Inferior parietal cortex (tissue), 1 donor: ENCODE results near the gene PLA2G2F.

Experiments
- DNase-seq: peaks from one replicate; pipeline ENCODE4 v3.0.0-alpha.2; 2016; ENCODE audit errors: extremely low spot score

PLA2G2F gene, protein sequence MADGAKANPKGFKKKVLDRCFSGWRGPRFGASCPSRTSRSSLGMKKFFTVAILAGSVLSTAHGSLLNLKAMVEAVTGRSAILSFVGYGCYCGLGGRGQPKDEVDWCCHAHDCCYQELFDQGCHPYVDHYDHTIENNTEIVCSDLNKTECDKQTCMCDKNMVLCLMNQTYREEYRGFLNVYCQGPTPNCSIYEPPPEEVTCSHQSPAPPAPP

DNA sequence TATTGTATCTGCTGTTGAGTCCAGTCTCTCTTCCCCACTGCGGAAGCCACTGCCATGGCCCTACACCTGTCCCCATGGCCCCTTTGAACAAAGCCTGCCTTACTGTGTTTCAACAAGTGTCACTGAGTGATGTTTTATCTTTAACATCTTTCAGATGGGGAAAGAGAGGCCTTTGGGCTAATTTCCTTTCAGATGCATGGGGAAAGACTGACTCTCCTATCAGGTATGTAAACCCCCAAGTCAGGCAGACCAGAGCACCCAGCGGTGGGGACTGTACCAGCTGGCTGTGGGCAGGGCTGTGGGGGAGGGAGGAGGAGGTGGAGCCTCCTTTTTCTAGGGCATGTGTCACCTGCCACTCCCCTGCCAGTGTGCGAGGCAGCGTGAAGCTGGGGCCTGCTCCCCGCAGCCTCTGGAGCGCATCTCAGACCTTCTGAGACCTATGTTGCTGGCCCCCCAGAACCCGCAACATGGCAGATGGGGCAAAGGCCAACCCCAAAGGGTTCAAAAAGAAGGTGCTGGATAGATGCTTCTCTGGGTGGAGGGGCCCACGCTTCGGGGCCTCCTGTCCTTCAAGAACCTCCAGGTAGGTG is at the start of gene PLA2G2F:
Gene PLA2G2F (plus strand): TSS at position 363 of the 590 bp plus-strand sequence. CDS start 105 bp downstream, at position 468.
- DNase-seq: no peak

DNA sequence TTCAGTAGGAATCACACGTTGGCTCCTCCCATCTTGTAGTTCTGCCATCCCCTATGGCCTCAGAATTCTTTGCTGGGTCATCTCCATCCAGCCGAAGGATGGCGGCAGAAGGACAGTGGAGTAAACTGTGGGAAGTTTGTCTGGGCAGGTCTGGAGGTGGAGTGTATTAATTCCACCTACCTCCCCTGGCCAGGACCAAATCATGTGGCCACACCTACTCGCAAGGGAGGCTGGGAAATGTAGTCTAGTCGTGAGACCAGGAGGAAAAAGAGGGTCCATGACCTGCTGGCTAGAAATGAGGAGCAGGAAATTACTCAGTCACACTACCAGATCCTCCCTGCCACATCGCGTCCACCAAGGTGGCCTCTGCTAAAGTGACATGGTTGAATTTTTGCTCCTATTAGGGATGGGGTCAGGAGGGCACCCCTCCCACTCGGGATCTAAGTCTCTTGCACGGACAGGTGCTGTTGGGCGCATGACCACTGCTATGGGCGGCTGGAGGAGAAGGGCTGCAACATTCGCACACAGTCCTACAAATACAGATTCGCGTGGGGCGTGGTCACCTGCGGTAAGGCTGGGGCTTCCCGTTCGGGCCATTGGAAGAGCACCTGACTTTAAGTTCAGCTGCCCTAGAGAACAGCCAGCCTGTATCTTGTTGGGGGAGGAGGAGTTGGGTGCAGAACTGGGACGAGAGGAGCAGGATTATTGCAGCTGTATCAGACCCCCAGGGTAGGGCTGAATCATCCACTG is 49.6 kb upstream of the PLA2G2F start:
- DNase-seq: no peak

DNA sequence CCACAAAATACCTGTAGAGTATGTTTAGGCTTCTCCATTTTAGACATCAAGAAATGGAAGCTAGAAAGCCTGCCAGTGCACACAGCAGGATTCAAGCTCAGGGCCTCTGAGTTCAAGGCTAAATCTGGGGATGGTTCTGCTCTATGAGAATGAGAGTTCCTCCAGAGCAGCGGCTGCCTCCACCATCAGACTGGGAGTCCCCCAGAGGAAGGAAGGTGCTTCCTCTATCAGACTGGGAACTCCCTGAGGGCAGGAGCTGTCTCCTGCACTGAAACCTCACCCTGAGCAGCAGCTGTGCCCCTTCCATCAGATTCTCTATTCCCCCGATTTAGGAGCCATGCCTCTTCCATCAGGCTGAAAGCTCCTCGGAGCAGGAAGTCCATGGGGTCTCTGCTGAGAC is 49.0 kb upstream of the PLA2G2F start:
- DNase-seq: no peak

DNA sequence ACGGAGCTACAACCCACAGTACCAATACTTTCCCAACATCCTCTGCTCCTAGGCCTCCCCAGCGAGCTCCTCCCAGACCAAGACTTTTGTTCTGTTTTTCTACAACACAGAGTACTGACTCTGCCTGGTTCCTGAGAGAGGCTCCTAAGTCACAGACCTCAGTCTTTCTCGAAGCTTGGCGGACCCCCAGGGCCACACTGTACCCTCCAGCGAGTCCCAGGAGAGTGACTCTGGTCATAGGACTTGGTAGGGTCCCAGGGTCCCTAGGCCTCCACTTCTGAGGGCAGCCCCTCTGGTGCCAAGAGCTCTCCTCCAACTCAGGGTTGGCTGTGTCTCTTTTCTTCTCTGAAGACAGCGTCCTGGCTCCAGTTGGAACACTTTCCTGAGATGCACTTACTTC is 48.5 kb upstream of the PLA2G2F start:
- DNase-seq: no peak

DNA sequence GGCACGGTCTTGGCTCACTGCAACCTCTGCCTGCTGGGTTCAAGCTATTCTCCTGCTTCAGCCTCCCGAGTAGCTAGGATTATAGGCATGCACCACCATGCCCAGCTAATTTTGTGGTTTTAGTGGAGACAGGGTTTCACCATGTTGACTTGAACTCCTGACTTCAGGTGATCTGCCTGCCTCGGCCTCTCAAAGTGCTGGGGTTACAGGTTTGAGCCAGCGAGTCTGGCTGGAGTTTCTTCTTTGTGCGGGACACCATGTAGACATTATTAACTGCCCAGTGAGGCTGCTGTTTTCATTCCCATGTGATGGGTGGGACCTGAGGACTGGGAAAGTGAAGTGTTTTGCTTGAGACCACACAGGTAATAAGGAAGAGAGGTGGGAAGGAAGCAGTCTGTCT is 45.8 kb upstream of the PLA2G2F start:
- no peak for DNase-seq

DNA sequence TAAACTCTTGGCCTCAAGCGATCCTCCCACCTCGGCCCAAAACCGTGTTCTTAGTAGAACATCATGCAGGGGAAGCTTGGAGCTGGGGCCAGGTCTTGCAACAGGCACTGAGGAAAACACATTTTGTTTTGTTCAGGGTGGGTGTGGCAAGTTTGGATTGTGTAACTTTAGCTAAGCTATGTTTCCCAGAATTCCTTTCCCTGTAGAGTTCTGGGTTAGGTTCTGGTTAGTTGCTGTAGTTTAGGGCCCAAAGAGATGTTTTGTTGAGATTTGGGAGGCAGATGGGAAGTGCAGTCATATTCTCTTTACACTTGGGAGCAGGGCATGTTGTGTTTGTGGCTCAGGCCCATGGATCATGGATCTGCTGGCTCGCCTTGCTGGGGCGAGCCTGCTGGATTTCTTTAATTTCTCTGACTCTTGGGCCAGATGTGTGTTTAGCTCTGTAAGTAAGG is 45.2 kb upstream of the PLA2G2F start:
- DNase-seq: no peak

DNA sequence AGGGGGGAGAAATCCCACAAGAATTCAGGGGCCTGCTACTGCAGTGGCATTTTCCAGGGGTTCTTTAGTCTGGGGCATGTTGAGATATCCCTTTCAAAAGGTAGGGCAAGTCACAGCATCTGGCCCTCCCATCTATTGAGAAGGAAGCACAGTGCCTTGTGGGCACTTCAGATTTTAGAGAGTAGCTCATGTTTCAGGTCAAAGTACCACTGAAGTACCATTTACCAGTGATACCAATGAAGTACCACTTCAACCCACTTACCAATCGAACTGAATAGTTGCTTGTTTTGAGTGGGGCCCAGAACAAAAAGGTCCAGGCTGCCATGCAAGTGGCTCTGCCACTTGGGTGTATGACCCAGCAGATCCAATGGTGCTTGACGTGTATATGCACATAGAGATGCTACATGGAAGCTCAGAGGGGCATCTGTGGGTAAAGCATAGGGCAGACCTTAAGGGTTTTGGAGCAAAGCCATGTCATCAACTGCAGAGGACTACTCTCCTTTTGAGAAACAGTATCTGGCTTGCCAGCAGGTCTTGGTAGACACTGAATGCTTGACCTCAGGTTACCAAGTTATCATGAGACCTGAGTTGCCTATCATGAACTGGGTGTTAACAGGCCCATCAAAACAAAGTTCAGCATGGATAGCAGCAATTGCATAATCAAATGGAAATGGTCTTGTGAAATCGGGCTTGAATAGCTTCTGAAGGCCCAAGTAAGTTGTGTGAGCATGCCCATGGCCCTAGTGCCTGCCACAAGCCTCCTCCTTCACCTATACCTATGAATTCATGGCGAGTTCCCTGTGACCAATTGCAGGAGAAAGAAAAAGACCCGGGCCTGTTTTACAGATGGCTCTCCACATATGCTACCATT is 43.3 kb upstream of the PLA2G2F start:
- DNase-seq: no peak

DNA sequence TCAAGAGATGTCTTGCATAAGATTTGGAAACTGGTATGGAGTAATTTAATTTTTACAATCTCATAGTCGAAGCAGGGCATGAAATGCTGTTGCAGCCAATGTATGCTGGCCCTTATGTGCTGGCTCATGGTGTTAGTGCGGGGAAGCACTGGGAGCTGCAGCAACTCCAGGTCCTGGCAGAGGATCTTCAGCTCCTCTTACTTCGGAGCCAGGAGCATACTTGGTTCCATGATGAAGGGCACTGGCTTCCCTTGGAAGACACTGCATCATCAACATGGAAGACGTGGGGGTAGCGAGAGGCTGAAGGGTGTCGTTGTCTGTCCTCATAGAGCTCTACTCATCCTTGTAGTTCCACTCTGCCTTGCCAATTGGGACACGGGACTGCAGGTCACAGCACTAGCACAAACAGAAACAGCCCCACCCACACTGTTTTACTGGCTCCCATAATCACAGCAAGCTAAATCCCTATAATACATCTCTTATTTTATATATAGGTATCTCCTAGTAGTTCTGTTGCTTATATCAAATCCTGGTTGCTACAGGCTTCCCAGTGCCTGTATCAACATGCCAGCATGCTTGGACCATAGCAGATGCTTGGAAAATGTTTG is 42.2 kb upstream of the PLA2G2F start:
- no peak for DNase-seq

DNA sequence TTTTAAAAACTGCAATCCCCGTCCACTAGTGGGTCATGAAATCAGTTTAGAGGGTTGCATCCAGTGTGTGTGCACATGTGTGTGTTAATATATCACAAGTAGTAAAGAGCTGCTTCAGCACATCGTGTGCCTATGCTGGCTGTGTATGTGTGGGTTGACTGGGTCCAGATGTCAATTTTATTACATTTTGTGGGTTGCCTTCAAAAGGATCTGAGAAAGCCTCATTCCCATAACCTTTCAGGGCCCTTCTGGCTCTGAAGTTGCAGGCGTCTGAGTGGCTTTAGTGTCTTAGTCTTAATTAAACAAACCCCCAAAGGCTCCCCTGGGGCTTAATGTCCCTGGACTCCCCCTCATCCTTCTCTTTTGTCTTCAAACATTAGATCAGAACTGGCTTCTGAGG is 39.6 kb upstream of the PLA2G2F start:
- no peak for DNase-seq

DNA sequence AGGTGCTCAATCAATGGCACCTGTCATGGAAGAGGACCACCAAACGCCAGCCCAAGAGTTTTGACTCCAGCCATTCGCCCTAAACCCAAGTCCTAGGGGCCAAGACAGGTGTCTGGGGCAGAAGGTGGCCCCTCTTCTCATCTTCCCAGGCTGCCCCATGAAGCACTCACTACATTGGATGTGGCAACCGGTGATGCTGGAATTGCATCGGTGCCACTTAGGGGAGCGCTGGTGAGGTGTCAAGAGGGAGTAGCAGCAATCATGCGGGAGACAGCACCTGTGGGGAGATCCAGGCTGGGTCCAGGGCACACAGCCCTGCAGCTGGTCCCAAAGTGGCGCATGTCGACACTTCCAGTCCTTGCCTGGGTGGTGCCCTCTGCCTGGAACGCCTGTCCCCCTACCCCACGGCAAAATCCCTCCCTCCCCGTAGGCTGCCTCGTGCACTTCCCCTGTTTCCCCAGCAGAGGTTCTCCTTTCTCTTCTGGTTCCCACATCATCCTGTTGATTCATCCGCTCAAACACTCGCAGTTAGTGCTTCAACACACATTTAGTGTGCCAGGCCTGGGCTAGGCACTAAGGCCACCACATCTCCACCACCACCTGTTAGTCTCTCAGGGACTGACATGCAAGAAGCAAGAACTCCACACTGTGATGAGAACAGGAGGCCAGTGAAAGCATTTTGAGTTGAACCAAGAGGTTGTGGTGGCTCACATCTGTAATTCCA is 38.3 kb upstream of the PLA2G2F start:
- peak; percentile 41 for DNase-seq

DNA sequence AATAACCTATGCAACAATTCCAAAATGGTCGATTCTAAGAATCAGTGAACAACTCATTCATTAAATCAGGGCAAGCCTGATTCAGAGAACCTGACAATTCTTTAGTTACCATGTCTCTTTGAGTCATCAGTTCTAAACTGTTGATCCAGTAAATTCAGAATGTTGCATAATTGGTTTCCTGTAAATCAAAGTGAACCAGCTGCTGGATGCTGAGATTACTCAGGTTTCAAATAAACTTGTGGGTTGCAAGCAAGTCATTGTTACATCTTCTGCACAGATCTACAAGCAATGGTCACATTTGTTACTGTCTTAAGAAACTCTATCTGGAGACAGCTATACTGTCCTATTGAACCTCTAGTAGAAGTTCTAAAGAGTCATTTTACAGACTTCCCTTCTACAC is 36.2 kb upstream of the PLA2G2F start:
- no peak for DNase-seq

DNA sequence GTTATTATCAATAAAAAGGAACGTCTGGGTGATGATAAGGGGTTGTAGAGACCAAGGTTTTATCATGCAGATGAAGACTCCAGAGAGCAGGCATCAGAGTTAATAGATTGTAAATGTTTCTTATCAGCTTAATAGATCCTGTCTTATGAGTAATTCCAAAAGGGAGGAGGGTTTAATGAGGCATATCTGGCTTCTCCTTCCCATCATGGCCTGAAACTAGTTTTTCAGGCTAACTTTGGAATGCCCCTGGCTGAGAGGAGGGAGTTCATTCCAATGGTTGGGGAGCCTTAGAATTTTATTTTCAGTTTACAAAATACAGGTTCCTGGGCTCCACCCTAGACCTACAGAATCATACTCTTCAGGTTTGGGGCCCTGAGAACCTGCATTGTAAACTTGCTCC is 33.3 kb upstream of the PLA2G2F start:
- DNase-seq: no peak

DNA sequence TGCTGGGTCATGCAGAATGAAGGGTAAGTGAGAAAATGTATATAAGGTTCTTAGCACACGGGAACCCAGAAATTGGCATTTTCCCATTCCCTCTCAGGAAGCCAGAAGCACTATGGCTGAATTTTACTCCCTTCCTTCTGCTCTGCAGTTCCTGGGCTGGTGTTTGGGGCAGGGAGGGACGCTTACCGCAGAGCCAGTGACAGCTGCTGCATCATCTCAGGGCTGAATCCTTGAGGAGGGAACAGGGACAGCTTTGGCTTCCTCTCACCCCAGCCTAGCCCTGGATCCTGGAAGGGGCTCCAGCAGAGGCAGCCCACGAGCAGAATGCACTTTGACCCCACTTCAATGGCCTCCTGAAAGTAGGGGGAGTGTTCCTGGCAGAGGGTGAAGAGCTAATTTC is 31.8 kb upstream of the PLA2G2F start:
- no peak for DNase-seq

DNA sequence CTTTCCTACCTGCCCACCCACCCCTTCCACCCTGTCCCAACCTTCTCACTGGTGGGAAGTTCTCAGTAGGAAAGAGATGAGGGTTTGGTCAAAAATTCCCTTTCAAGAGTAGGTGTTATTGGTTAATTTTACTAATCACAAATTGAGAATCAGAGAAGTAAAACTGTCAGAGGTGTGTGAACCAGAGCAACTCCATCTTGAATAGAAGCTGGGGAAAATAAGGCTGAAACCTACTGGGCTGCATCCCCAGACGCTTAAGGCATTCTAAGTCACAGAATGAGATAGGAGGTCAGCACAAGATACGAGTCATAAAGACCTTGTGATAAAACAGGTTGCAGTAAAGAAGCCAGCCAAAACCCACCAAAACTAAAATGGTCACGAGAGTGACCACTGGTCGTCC is 31.3 kb upstream of the PLA2G2F start:
- DNase-seq: no peak

DNA sequence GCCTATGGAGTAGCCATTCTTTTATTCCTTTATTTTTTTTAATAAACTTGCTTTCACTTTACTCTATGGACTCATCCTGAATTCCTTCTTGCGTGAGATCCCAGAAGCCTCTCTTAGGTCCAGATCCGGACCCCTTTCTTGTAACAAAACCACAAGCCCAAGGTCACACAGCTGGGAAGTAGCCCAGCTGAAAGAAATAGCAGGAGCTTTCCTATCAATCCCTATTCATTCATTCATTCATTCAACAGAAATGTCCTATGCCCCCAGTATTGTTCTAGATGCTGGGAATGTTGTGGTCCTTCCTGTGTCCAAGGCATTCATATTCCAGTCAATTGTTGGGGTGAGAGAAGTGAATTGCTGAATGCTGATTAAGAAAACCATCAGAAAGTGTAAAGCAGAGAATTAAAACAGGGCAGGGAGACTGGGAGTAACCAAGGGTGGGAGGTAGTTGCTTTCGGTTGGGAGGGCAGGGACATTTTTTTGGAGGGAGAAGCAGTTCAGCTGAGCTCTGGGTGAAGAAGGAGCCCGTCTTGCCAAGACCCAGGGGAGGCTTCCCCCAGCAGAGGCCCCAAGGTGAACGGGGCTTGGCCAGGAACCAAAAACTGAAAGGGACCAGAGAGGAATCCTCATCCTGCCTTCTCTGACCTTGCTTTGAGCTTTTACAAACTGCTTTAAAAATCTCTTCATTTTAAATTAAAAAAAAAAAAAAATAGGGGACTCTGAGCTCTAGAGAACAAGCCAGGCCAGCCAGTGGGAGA is 30.6 kb upstream of the PLA2G2F start:
- DNase-seq: no peak

DNA sequence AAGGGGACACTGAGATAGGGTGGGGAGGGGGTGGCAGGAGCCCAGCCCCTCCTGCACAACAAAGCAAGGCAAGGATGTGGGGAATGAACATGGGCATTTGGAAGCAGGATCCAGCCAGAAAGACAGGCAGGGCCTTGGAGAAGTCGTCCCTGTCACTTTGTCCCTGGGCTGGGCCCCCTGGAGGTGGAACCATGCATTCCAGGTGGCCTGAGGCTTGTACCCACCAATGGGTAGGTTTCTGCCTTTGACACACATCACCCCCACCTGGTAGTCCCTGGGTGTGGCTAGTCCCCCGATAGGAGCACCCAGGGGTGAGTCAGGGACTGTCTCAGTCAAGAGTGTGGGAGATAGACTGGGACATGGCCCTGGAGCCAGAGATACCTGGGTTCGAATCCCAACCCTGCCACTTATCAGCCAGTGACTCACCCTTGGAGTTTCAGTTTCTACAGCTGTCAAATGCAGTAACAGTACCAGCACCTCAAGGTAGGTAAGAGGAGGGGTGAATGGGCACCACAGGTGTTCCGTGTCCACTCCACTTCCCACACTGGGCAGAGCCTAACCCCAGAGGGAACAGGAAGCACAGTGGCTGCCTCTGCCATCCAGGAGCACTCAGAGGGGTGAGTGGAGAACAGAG is 29.8 kb upstream of the PLA2G2F start:
- no peak for DNase-seq

DNA sequence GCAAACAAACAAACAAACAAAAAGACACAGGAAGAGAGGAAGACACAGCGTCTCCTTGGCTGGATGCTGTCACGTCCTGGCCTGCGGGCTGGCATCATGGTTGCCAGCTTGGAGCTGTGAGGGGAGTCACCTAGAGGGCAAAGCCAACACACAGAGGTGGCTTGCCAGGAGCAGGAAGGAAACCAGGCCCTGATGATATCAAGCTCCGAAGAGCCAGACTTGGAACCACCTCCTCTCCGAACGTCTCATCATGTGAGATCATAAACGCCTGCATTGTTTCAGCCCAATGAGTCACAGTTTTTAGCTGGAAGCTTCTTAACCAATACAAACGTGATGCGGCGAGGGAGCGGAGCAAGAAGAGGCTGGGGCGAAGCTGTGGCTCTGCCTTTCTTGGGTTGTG is 28.4 kb upstream of the PLA2G2F start:
- no peak for DNase-seq

DNA sequence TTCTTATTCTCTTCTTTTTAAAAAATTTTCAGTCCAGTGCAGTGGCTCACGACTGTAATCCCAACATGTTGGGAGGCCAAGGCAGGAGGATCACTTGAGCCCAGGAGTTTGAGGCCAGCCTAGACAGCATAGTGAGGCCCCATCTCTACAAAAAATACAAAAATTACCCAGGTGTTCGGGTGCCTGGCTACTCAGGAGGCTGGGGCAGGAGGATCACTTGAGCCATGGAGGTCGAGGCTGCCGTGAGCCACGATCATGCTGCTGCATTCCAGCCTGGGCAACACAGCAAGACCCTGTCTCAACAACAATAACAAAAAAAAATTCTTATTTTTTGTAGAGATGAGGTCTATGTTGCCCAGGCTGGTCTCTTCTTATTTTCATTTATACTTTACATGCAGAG is 27.7 kb upstream of the PLA2G2F start:
- no peak for DNase-seq

DNA sequence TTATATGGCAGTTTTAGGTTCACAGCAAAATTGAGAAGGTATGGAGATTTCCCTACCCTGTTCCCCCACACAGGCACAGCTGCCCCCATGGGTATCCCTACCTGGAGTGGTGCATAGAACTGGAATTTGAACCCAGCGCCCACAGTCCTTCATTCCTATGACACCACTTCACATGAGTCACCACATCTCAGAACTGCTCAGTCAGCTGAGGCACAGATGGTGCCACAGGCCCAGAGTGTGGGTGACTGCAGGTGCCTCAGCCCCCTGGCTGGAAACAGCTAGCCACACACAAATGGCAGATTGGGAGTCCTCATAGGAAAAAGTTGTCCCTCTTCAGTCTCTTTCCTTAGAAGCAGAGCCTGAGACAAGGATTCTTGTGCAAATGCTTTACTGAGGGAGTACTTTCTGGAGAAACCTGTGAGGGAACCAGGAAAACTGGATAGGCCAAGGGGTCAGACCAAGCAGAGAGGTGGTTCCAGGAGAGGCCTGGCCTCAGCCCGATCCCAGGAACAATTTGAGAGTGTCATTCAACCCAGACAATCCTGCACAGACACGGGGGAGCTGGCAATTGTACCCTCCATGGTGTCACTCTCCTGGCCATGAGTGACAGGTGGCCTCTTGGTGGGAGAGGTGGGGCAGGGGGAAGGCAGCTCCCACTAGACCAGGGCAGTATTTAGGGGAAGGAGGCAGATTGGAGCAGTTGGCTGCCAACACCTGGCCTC is 26.7 kb upstream of the PLA2G2F start:
- no peak for DNase-seq
